Measurements from ENCODE around the gene PDLIM4.

PDLIM4 gene

DNA sequence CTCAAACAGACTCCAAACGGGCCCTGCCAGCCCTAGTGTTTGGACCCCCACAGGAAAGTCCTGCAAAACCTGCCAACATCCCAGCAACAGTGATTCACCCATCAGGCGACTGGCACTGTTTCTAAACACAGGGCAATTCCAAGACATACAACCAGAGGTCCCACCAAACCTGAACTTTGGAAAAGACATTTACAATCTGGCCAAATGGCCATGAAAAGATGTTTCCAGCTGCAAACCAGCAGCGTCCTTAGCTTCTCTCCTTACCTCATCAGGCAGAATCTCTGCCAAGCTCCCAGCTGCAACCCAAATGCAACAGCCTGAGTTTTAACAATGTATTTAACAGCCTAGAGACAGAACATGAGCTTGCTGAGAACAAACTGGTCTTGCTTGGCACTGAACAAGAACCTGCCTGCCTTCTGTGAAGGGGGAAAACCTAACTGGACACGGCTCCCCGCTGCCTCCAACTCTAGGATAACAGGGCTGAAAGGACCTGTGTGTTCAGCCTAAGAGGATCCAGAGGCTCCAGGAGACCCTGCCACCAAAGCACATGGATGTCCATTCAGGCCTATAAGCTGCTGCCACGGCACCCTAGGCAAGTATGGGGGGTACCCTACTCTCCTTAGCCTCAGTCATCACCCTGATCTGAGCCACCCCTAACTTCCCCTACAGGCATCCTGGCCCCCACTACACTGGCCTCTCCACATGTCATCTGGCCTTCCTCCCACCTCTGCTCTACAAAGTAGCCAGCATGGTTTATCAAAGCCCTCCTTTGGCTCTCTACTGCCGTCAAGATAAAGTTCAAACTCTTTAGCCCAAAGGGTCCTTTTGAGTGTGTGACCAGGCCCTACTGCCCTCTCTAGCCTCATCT, 35.5 kb upstream of the PDLIM4 start:
- FAIRE-seq (no peak), DNase-seq (ENCODE audit: insufficient read length, low spot score) (no peak)
- no peak for TF ChIP-seq POLR2A (IDR thresholded peaks at IDR 0.05; ENCODE audit: low read depth, low read length)

DNA sequence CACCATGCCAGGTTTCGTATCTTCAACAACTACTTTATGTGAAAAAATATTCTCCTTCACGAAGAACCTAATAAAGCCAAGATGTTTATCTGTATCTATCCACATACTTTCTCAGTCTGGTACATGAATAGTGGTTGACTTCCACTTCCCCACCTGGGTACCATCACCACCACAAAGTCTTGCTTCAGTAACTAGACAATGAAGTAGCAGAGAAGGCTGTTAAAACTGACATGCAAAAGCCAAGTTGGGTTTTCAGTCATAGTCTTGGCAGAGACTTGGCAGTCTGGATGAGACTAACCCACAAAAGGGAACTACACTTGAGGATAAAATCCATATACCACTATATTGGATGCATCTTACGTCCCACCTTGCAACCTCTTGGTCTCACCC, 34.9 kb upstream of the PDLIM4 start:
- no peak for TF ChIP-seq POLR2A (IDR thresholded peaks at IDR 0.05; ENCODE audit: low read depth, low read length)
- DNase-seq (ENCODE audit: insufficient read length, low spot score) = no peak
- no peak for FAIRE-seq

DNA sequence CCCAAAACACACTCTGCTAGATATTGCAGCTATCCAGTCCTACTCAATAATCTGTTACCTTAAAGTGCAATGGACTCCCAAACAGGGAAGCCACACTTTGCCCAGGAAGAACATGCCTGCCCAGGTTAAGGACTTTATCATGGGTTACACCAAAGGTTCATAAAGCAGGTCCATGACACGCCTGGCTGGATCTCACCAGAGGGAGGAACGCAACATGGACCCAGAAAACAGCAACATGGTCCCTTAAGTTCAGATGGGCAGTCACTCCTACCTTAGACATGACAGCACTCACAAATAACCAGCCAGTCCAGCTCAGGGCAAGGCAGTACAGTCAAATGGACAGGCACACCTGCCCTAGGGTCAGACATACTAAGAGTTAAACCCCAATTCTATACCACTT, 33.6 kb upstream of the PDLIM4 start:
- no peak for TF ChIP-seq POLR2A (IDR thresholded peaks at IDR 0.05; ENCODE audit: low read depth, low read length)
- DNase-seq (ENCODE audit: insufficient read length, low spot score) = no peak
- FAIRE-seq = no peak

DNA sequence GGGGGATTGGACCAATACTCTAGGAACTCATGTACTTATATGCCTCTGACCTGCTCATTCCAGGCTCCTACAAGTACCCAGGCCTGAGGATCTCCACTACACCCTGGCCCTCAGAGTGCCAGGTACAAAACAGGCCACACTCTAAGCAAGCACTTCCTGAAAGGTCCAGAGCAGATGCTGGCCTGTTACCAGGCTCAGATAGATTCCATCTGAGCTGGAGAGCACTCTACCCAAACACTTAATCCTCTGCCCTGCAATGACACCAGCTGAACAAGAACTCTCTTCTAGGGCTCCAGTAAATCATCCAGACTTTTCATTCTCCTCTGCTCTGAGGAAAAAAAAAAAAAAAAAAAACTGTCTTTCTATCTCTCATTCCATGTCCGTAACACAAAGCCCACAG, 32.8 kb upstream of the PDLIM4 start:
- FAIRE-seq (no peak), DNase-seq (ENCODE audit: insufficient read length, low spot score) (no peak)
- no peak for TF ChIP-seq POLR2A (IDR thresholded peaks at IDR 0.05; ENCODE audit: low read depth, low read length)

DNA sequence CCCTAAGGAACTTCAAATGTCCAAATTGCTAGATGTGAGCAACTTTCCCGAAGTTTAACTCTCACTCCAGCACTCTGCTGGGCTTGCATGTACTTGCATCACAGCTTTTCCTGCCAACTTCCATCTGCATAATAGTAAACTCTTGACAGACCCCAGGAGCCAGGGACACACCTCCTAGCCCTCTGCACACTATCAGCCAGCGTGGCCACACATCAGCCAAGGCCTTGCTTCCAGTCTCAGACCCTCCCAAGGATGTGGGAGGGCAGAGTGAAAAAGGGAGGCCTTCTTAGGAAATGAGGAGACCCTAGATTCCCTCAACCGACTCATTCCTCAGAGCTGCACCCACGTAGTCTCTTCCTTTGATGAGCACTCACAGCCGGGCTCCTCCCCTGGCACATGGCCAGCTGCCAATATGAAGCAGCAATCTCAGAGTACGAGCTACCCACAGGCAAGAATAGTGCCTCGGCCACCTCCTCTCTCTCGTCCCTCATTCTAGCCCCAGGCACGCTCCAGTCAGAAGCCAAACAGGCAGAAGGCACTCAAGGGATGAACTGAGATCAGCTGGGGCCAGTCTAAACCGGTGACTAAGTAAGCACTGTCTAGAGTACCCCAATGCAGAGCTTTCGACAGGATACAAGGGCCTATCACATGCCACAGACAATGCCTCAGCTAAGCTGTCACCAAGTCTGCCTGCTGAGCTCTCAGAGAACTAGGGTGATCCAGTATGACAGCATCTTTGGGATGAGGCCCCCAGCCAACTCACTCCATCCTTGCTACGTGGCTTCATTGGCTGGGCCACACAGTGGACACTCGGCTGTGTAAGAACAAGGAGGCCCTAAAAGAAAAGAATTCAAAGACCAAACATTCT, 32.1 kb upstream of the PDLIM4 start:
- FAIRE-seq (no peak), DNase-seq (ENCODE audit: insufficient read length, low spot score) (no peak)
- TF ChIP-seq POLR2A (IDR thresholded peaks at IDR 0.05; ENCODE audit: low read depth, low read length) = no peak

DNA sequence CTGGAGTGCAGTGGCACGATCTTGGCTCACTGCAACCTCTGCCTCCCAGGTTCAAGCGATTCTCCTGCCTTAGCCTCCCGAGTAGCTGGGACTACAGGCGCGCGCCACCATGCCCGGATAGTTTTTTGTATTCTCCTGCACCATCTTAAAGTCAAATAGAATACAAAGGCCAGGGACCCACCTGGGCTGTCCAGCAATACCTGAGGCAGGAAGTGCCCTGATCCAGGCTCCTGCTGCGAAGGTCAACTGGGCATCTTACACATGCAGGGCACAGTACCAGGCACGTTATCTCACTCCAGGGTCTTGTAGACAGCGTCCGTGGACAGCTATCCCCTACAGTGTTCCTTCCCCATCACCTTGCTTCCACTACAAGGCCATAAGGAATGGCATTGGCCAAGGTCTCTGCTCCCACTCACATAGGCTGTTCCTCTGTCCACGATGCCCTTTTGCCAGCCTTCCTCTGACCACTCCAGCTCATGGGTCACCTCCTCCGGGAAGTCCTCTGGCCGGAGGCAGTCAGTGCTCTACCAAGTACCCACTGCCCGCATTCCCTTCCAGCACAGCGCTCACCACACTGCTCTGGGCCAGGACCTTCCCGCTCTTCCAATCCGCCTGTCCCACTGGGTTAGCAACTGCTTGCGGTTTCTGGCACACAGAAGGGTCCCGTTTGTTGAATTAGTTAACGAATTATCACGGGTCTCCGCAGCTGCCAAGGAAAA, 30.8 kb upstream of the PDLIM4 start:
- no peak for TF ChIP-seq POLR2A (IDR thresholded peaks at IDR 0.05; ENCODE audit: low read depth, low read length)
- DNase-seq (ENCODE audit: insufficient read length, low spot score) = no peak
- no peak for FAIRE-seq

DNA sequence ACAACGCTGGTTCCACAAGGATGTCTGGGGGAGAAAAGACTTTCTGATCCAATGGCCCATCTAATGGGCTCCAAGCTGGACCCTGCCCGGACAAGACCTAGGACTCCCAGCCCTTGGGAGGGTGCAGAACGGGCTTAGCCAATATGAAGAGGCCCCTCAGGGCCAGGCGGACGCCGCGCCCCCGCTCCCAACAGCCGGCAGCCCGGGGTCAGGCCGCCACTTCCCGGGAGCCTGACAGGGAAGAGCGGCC, 30.3 kb upstream of the PDLIM4 start:
- FAIRE-seq = no peak
- no peak for TF ChIP-seq POLR2A (IDR thresholded peaks at IDR 0.05; ENCODE audit: low read depth, low read length)
- no peak for DNase-seq (ENCODE audit: insufficient read length, low spot score)

DNA sequence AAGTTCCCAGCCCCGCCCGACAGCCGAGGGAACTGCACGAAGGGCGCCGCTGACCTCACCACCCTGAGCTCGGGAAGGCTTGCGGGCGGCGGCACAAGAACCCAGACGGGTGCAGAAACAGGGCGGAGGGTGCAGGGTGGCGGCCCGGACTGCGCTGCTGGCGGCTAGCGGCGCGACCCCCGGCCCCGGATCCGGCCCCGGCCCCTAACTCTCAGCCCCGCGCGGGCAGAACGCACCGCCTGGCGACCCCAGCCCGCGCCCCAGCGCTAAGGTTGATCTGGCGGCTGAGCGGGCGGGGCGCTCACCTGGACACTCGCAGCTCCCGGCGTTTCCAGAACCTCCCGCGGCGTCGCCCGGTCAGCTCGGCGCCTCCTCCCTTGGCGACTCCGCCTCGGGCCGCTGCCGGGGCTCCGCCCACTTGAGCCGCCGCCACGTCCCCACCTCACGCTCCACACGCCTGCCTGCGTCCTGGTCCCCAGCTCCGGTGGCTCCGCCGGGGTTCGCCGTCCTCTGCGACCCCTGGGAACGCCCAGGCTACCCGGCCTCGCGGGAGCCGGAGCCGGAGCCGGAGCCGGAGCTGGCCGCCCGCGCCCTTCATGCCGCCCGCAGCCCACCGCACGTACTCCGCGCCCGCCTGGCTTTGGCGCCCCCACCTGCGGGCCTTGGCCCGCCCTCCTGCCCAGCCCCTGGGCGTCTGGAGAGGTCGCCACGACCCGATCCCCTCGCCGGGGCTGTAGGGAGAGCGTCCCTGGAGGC, 29.8 kb upstream of the PDLIM4 start, which contains the start of gene P4HA2:
Gene P4HA2 (minus strand): TSS at position 369 of the 756 bp plus-strand sequence. CDS start 9,227 bp downstream, outside the sequence.
- peak; percentile 58 for TF ChIP-seq POLR2A (IDR thresholded peaks at IDR 0.05; ENCODE audit: low read depth, low read length)
- no peak for FAIRE-seq

DNA sequence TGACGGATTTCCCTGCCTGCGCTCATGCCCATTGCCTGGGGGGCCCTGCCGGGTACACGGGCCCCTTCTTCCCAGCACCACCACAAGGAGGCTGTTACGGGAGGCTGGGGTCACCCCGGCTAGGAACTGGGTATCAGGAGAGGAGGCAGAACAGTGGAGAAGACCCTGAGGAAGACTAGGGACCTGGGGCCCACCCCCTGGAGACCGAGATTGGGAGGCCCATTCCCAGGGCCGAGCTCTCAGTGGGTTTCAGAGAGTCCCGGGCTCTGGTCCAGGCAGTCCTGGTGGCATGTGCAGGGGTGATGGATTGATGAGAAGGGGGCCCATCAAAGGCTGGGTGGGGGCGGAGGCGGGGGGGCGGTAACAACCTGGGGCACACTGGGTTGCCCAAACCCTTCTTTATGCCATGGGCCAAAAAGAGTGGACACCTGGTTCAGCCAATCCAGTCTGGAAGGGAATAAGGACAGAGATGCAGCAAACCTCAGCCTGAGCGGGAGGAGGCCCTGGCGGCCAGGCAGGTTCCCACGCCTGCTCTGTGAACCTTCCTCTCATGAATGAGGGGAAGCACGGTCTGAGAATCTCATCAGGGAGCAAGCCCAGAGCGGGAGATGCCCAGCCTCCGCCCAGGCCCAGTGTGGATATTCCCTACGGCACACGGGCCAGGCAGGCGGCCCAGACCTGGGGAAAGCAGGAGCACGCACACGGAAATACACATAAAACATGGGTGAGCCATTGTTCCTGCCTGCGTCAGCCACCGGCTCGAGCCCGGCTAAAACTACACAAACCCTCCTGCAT, 29.1 kb upstream of the PDLIM4 start:
- FAIRE-seq (no peak), DNase-seq (ENCODE audit: insufficient read length, low spot score) (no peak)
- TF ChIP-seq POLR2A (IDR thresholded peaks at IDR 0.05; ENCODE audit: low read depth, low read length) = no peak

More for the DNA sequence above, 29.8 kb upstream of the PDLIM4 start, which contains the start of gene P4HA2:
- DNase-seq (ENCODE audit: insufficient read length, low spot score) = peak; percentile 83

DNA sequence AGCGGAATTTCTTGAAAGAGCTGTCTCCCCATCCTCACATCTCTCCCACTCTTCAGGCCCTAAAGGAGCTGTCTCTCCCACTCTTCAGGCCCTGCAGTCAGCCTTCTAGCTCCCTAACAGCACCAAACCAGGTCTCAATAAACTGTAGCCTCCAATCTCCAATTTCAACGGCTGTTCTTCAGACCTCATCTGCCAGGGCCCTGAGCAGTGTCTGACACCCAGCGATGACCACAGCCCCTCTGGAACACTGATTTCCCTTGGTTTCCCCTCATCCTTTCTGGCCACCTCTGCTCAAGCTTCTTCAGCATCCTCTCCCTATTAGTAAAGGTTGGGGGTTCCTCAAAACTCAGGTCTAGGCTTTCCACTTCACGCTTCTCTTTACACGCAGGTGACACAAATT, 28.3 kb upstream of the PDLIM4 start:
- TF ChIP-seq POLR2A (IDR thresholded peaks at IDR 0.05; ENCODE audit: low read depth, low read length) = no peak
- DNase-seq (ENCODE audit: insufficient read length, low spot score) (no peak), FAIRE-seq (no peak)

DNA sequence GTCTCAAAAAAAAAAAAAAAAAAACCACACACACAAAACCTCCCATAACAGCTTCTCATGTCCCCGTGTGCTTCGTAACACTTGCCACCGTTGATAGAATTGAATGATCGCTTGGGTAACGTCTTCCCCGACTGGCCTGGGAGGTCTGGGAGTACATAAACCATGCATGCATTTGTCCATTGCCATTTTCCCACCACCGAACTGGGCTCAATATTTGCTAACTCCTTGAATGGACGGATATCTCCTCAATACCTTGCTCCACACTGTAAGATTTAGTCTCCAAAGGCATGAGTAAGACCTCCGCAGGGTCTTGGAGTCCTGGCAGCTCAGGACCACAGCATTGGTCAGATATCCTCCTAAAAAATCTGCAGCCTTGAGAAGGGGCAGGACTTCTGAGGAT, 26.6 kb upstream of the PDLIM4 start:
- FAIRE-seq = no peak
- no peak for TF ChIP-seq POLR2A (IDR thresholded peaks at IDR 0.05; ENCODE audit: low read depth, low read length)
- no peak for DNase-seq (ENCODE audit: insufficient read length, low spot score)

DNA sequence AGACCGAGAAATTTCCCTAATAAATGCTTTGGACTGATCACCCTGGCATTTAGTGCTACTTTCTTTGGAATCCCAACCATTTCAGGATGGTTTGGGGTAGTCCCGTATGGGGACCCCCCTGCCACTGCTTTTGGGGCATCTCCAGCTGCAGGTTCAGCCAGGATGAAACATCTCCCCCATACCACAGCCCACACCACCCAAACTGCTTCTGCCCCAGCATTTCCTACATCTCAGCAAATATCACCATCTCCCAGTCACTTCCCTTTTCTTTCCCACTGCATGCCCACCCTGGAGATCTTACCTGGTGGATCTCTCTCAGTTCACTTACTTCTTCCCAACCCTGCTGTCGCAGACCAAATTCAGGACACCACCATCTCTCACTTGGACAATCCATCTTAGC, 25.0 kb upstream of the PDLIM4 start:
- no peak for FAIRE-seq
- no peak for TF ChIP-seq POLR2A (IDR thresholded peaks at IDR 0.05; ENCODE audit: low read depth, low read length)
- no peak for DNase-seq (ENCODE audit: insufficient read length, low spot score)

DNA sequence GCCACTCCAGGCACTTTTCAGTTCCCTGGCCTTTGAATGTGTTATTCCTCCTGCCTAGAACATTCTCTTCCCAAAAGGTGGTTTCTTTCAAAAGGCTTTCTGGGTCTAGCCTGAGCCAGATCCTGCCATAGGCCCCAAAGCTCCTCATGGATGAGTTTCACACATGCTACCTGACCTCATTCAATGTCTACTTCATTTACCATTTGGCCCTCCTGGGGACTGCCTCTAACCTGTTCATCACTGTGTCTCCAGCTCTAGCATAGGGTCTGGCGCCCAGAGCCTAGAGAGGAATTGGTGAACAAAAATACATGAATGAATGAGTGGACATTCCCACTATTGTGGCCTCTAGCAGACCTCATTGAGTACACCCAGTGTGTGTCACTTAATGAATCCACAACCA, 24.4 kb upstream of the PDLIM4 start:
- DNase-seq (ENCODE audit: insufficient read length, low spot score) (no peak), FAIRE-seq (no peak)
- no peak for TF ChIP-seq POLR2A (IDR thresholded peaks at IDR 0.05; ENCODE audit: low read depth, low read length)
